Measurements from ENCODE around the gene AGBL3.
"Not testable (repeated sequence)": the region's sequence is repeated elsewhere in the genome, so short reads cannot be mapped to it uniquely, and the experiment has no call there.

DNA sequence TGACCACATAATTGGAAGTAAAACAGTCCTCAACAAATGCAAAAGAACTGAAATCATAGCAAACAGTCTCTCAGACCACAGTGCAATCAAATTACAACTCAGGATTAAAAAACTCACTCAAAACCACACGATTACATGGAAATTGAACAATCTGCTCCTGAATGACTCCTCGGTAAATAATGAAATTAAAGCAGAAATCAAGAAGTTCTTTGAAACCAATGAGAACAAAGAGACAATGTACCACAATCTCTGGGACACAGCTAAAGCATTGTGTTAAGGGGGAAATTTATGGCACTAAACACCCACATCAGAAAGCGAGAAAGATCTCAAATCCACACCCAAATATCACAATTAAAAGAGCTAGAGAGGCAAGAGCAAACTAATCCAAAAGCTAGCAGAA, 138.3 kb downstream of the AGBL3 start:
- TF ChIP-seq, protein P1, sequence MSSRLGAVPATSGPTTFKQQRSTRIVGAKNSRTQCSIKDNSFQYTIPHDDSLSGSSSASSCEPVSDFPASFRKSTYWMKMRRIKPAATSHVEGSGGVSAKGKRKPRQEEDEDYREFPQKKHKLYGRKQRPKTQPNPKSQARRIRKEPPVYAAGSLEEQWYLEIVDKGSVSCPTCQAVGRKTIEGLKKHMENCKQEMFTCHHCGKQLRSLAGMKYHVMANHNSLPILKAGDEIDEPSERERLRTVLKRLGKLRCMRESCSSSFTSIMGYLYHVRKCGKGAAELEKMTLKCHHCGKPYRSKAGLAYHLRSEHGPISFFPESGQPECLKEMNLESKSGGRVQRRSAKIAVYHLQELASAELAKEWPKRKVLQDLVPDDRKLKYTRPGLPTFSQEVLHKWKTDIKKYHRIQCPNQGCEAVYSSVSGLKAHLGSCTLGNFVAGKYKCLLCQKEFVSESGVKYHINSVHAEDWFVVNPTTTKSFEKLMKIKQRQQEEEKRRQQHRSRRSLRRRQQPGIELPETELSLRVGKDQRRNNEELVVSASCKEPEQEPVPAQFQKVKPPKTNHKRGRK (CRISPR knock-in tag; IDR thresholded peaks at IDR 0.05; ENCODE audit: borderline replicate concordance): not testable (repeated sequence)
- TF ChIP-seq ETV6, TEAD1 (CRISPR knock-in tag; IDR thresholded peaks at IDR 0.05): not testable (repeated sequence)

All from WTC11 (cell line).